ENCODE data around the gene FAM174C. TPM values are rescaled to one million over a fixed set of nuclear protein-coding genes. Genes with fewer than 3 reads are reported as not detected.
"Not testable (repeated sequence)": the region's sequence is repeated elsewhere in the genome, so short reads cannot be mapped to it uniquely, and the experiment has no call there.

FAM174C gene
- total RNA-seq, 2 experiments from 2014 or later, result 44.5 to 48.3 TPM

GRCh38 chr19:1240925-1241324 is 34.4 kb upstream of the FAM174C start:
- no peak for ATAC-seq (ENCODE audit: low read depth)
- H3K9me3 Mint-ChIP-seq, result no peaks in the 10 kb centered on the region
- peak overlapping the region; percentile 93 for H3K27ac Mint-ChIP-seq

GRCh38 chr19:1241417-1242095 is 33.8 kb upstream of the FAM174C start, which contains the start of gene ATP5F1D:
TSS of gene ATP5F1D (plus strand) at chr19:1241751. CDS start at chr19:1241851, 100 bp downstream.
- ATAC-seq (ENCODE audit: low read depth), result peak; percentile 75
- peak within 1 kb of the TSS; percentile 93 for H3K27ac Mint-ChIP-seq
- H3K27me3 Mint-ChIP-seq, result peaks cover 15% of the 10 kb centered on the region
- POLR2A ChIA-PET, result interaction anchor here (0.5 to 7.7 kb wide), 6 partner anchors 11 to 576 kb away, joined by 3 to 385 read pairs (median 4); partner anchors contain the start of genes CIRBP and FAM174C
- peak; percentile 92 for DNase-seq
- H3K9me3 Mint-ChIP-seq, result no peaks in the 10 kb centered on the region
- H3K36me3 Mint-ChIP-seq, result no peaks in the 10 kb centered on the region
- peak within 1 kb of the TSS; percentile 85 for H3K4me3 Mint-ChIP-seq
- H3K4me1 Mint-ChIP-seq, result peaks cover 24% of the 10 kb centered on the region

More at GRCh38 chr19:1240925-1241324, 34.4 kb upstream of the FAM174C start:
- no peak for DNase-seq
- POLR2A ChIA-PET, result interaction anchor here (0.5 to 7.7 kb wide), 6 partner anchors 12 to 575 kb away, joined by 3 to 385 read pairs (median 4); partner anchors contain the start of genes CIRBP and FAM174C
- Mint-ChIP-seq H3K4me1 (peaks cover 24% of the 10 kb centered on the region), H3K36me3 (no peaks in the 10 kb centered on the region), H3K27me3 (peaks cover 17% of the 10 kb centered on the region), H3K4me3 (peak overlapping the region; percentile 85)

- POLR2A ChIA-PET, result interaction anchor here (0.5 to 7.7 kb wide), 10 partner anchors 9 to 217 kb away, joined by 3 to 385 read pairs (median 6); partner anchors contain the start of genes CIRBP, FAM174C and POLR2E
Observed at GRCh38 chr19:1243768-1244692, 31.3 kb upstream of the FAM174C start.

GRCh38 chr19:1244693-1245451 is 30.5 kb upstream of the FAM174C start:
- POLR2A ChIA-PET, result interaction anchor here (0.5 to 7.7 kb wide), 11 partner anchors 8 to 218 kb away, joined by 3 to 385 read pairs (median 4); partner anchors contain the start of genes CIRBP, FAM174C and POLR2E
- Mint-ChIP-seq H3K36me3 (no peaks in the 10 kb centered on the region), H3K4me3 (peak overlapping the region; percentile 71), H3K4me1 (peaks cover 15% of the 10 kb centered on the region), H3K27ac (peak overlapping the region; percentile 83), H3K9me3 (no peaks in the 10 kb centered on the region), H3K27me3 (no peaks in the 10 kb centered on the region)
- no peak for DNase-seq
- no peak for ATAC-seq (ENCODE audit: low read depth)

More at GRCh38 chr19:1243768-1244692, 31.3 kb upstream of the FAM174C start:
- Mint-ChIP-seq H3K27me3 (peaks cover 5% of the 10 kb centered on the region), H3K4me3 (peak overlapping the region; percentile 71), H3K9me3 (no peaks in the 10 kb centered on the region), H3K36me3 (no peaks in the 10 kb centered on the region), H3K27ac (peak overlapping the region; percentile 83), H3K4me1 (peaks cover 17% of the 10 kb centered on the region)
- DNase-seq (peak; percentile 92), ATAC-seq (ENCODE audit: low read depth) (peak; percentile 38)

GRCh38 chr19:1245494-1246264 is 29.7 kb upstream of the FAM174C start:
- Mint-ChIP-seq H3K27me3 (no peaks in the 10 kb centered on the region), H3K4me1 (peaks cover 15% of the 10 kb centered on the region), H3K9me3 (no peaks in the 10 kb centered on the region), H3K4me3 (no peak overlapping the region), H3K36me3 (no peaks in the 10 kb centered on the region), H3K27ac (no peak overlapping the region)
- POLR2A ChIA-PET, result interaction anchor here (7.7 kb wide), 1 partner anchor 21 kb away, joined by 385 read pairs; the partner anchor contains the start of gene CIRBP
- ATAC-seq (ENCODE audit: low read depth) (no peak), DNase-seq (no peak)

- H3K9me3 Mint-ChIP-seq; H3K27me3 Mint-ChIP-seq; ATAC-seq (ENCODE audit: low read depth); H3K36me3 Mint-ChIP-seq; DNase-seq; H3K4me3 Mint-ChIP-seq: not testable (repeated sequence)
- peaks cover 10% of the 10 kb centered on the region for H3K4me1 Mint-ChIP-seq
- H3K27ac Mint-ChIP-seq, result peak overlapping the region; percentile 25
- POLR2A ChIA-PET, result interaction anchor here (0.6 to 7.7 kb wide), 4 partner anchors 15 to 180 kb away, joined by 3 to 385 read pairs (median 4); partner anchors contain the start of gene CIRBP
Observed at GRCh38 chr19:1246265-1247087, 28.9 kb upstream of the FAM174C start.

- Mint-ChIP-seq H3K9me3 (no peaks in the 10 kb centered on the region), H3K27ac (peak overlapping the region; percentile 63), H3K4me1 (peaks cover 9% of the 10 kb centered on the region), H3K36me3 (peaks cover 8% of the 10 kb centered on the region), H3K4me3 (peak overlapping the region; percentile 5), H3K27me3 (no peaks in the 10 kb centered on the region)
- DNase-seq (no peak), ATAC-seq (ENCODE audit: low read depth) (no peak)
- POLR2A ChIA-PET, result interaction anchor here (1.5 to 7.7 kb wide), 2 partner anchors 14 to 19 kb away, joined by 3 to 385 read pairs; partner anchors contain the start of gene CIRBP
Observed at GRCh38 chr19:1247748-1248138, 27.6 kb upstream of the FAM174C start.

- H3K27ac Mint-ChIP-seq, result peak within 1 kb of the TSS; percentile 85
- DNase-seq (peak; percentile 89), ATAC-seq (ENCODE audit: low read depth) (peak; percentile 4)
- peak within 1 kb of the TSS; percentile 81 for H3K4me3 Mint-ChIP-seq
- POLR2A ChIA-PET, result interaction anchor here (0.9 to 1.5 kb wide), 4 partner anchors 11 to 21 kb away, joined by 3 to 13 read pairs (median 8); partner anchors contain the start of gene CIRBP
- no peaks in the 10 kb centered on the region for H3K27me3 Mint-ChIP-seq
- H3K9me3 Mint-ChIP-seq, result no peaks in the 10 kb centered on the region
- peaks cover 6% of the 10 kb centered on the region for H3K4me1 Mint-ChIP-seq
- peaks cover 8% of the 10 kb centered on the region for H3K36me3 Mint-ChIP-seq
Observed at GRCh38 chr19:1248139-1248785, 27.1 kb upstream of the FAM174C start, which contains the start of gene MIDN. TSS of gene MIDN (plus strand) at chr19:1248583. CDS start at chr19:1250297, 1,714 bp downstream.

GRCh38 chr19:1248786-1249297 is 26.5 kb upstream of the FAM174C start:
- Mint-ChIP-seq H3K27ac (peak overlapping the region; percentile 85), H3K9me3 (no peaks in the 10 kb centered on the region), H3K4me1 (peaks cover 7% of the 10 kb centered on the region), H3K27me3 (no peaks in the 10 kb centered on the region), H3K4me3 (peak overlapping the region; percentile 81), H3K36me3 (peaks cover 8% of the 10 kb centered on the region)
- DNase-seq, result peak; percentile 95
- POLR2A ChIA-PET, result interaction anchor here (0.9 to 1.5 kb wide), 4 partner anchors 10 to 20 kb away, joined by 3 to 13 read pairs (median 8); partner anchors contain the start of gene CIRBP
- peak; percentile 8 for ATAC-seq (ENCODE audit: low read depth)

GRCh38 chr19:1249298-1249989 is 25.9 kb upstream of the FAM174C start:
- Mint-ChIP-seq H3K27me3 (no peaks in the 10 kb centered on the region), H3K27ac (peak overlapping the region; percentile 82), H3K4me3 (peak overlapping the region; percentile 82), H3K4me1 (peaks cover 7% of the 10 kb centered on the region), H3K36me3 (peaks cover 8% of the 10 kb centered on the region), H3K9me3 (no peaks in the 10 kb centered on the region)
- peak; percentile 47 for ATAC-seq (ENCODE audit: low read depth)
- peak; percentile 94 for DNase-seq
- POLR2A ChIA-PET, result interaction anchor here (0.9 to 1.5 kb wide), 7 partner anchors 10 to 20 kb away, joined by 3 to 13 read pairs (median 5); partner anchors contain the start of gene CIRBP
